Natural killer cell (primary cell): Measurements from ENCODE around the gene PLCB3. TPM values are rescaled to one million over a fixed set of nuclear protein-coding genes. Genes with fewer than 3 reads are reported as not detected.

Experiments
- ATAC-seq, 3 donors: fragments of 150-1000 bp in 2 of 3; fragments of 200-7000 bp in 1 of 3; cut with Tn5 transposase; 1 replicate in 1 of 3; 2 replicates in 2 of 3; pipeline ENCODE4 v1.10.0; 2021; ENCODE audit warnings: mild to moderate bottlenecking in 2 of 3, moderate library complexity in 2 of 3
- DNase-seq, 2 donors: peaks; one replicate each; pipeline versions ENCODE4 v3.0.0 to v3.0.0-alpha.2; 2013 to 2021; ENCODE audit warnings: mixed read lengths in 1 of 2
- H3K27ac ChIP-seq: one replicate; pipeline ENCODE4 v1.5.1; 2013; ENCODE audit warnings: mild to moderate bottlenecking, low read length
- H3K27me3 ChIP-seq: one replicate; pipeline ENCODE4 v1.6.1; 2013; ENCODE audit warnings: low read length; ENCODE audit not compliant: control insufficient read depth, insufficient read depth
- H3K36me3 ChIP-seq: one replicate; pipeline ENCODE4 v1.6.1; 2013; ENCODE audit warnings: low read length; ENCODE audit not compliant: control insufficient read depth, insufficient read depth
- H3K4me1 ChIP-seq: one replicate; pipeline ENCODE4 v1.6.1; 2013; ENCODE audit warnings: low read length; ENCODE audit not compliant: control insufficient read depth, insufficient read depth
- H3K4me3 ChIP-seq: one replicate; pipeline ENCODE4 v1.5.1; 2013; ENCODE audit warnings: low read length
- H3K9me3 ChIP-seq: one replicate; pipeline ENCODE4 v1.6.1; 2013; ENCODE audit warnings: low read length; ENCODE audit not compliant: control insufficient read depth, insufficient read depth
- H3K27ac Mint-ChIP-seq, 2 donors: one replicate each; pipeline ENCODE4 v1.8.0; 2022; ENCODE audit warnings: mild to moderate bottlenecking in 2 of 2, mixed read lengths in 2 of 2, moderate library complexity in 1 of 2
- H3K27me3 Mint-ChIP-seq, 2 donors: one replicate each; pipeline ENCODE4 v1.8.0; 2022; ENCODE audit warnings: low read depth in 2 of 2, mixed read lengths in 2 of 2
- H3K36me3 Mint-ChIP-seq: one replicate; pipeline ENCODE4 v1.8.0; 2022; ENCODE audit warnings: mixed read lengths
- H3K4me1 Mint-ChIP-seq, 2 donors: one replicate each; pipeline ENCODE4 v1.8.0; 2022; ENCODE audit warnings: mixed read lengths in 2 of 2
- H3K4me3 Mint-ChIP-seq: one replicate; pipeline ENCODE4 v1.8.0; 2022; ENCODE audit warnings: mild to moderate bottlenecking, moderate library complexity, mixed read lengths
- H3K9me3 Mint-ChIP-seq, 2 donors: one replicate each; pipeline ENCODE4 v1.8.0; 2022; ENCODE audit warnings: mixed read lengths in 2 of 2
- CTCF ChIP-seq: fragments of 200-600 bp; IDR thresholded peaks from one replicate; pipeline ENCODE4 v1.8.0; 2022; ENCODE audit warnings: antibody characterized with exemption
- WGBS: methylation state at CpG from one replicate; pipeline ENCODE4 v1.1.7; 2013; ENCODE audit warnings: missing lambda C conversion rate; ENCODE audit not compliant: insufficient coverage; 5-methylcytosine and 5-hydroxymethylcytosine counted together
- intact Hi-C: fragments of 100-400 bp; cut with micrococcal nuclease; formaldehyde crosslinking; loops from one replicate; pipeline ENCODE4 v1.14.2; 2022
- total RNA-seq, 4 donors: library from RNA; stranded (reverse); fragments of 120-200 nt in 1 of 4; gene quantifications; one replicate each; pipeline versions ENCODE4 v1.2.3 to v1.2.4, GENCODE V29; 2013 to 2022

PLCB3 gene
- total RNA-seq, 3 donors from 2014 or later (not counting 1 experiment from before 2014, with no cell fraction given), result 5.4 to 7.6 (median 5.5) TPM

- no peaks in the 10 kb centered on the region for H3K9me3 ChIP-seq
- H3K36me3 Mint-ChIP-seq, result no peaks in the 10 kb centered on the region
- ATAC-seq, result no peak
- peaks cover 25% of the 10 kb centered on the region for H3K4me1 ChIP-seq
- peaks cover 13 to 26% of the 10 kb centered on the region in 2 donors for H3K4me1 Mint-ChIP-seq
- peaks cover 20% of the 10 kb centered on the region for H3K27me3 ChIP-seq
- WGBS, result 93% methylated on average over 13 of the region's 13 CpGs
- peaks cover 7 to 19% of the 10 kb centered on the region in 2 donors for H3K27me3 Mint-ChIP-seq
- H3K9me3 Mint-ChIP-seq, result no peaks in the 10 kb centered on the region
- no peak for DNase-seq
- H3K4me3 ChIP-seq, result no peak overlapping the region
- peak overlapping the region; percentile 6 for H3K4me3 Mint-ChIP-seq
- no peak overlapping the region for H3K27ac ChIP-seq
- TF ChIP-seq CTCF, result no peak
- no peak overlapping the region for H3K27ac Mint-ChIP-seq
- intact Hi-C loops, result no loop called here
- no peaks in the 10 kb centered on the region for H3K36me3 ChIP-seq
Measured at GRCh38 chr11:64289002-64289564, 37.8 kb downstream of the PLCB3 start.

DNA sequence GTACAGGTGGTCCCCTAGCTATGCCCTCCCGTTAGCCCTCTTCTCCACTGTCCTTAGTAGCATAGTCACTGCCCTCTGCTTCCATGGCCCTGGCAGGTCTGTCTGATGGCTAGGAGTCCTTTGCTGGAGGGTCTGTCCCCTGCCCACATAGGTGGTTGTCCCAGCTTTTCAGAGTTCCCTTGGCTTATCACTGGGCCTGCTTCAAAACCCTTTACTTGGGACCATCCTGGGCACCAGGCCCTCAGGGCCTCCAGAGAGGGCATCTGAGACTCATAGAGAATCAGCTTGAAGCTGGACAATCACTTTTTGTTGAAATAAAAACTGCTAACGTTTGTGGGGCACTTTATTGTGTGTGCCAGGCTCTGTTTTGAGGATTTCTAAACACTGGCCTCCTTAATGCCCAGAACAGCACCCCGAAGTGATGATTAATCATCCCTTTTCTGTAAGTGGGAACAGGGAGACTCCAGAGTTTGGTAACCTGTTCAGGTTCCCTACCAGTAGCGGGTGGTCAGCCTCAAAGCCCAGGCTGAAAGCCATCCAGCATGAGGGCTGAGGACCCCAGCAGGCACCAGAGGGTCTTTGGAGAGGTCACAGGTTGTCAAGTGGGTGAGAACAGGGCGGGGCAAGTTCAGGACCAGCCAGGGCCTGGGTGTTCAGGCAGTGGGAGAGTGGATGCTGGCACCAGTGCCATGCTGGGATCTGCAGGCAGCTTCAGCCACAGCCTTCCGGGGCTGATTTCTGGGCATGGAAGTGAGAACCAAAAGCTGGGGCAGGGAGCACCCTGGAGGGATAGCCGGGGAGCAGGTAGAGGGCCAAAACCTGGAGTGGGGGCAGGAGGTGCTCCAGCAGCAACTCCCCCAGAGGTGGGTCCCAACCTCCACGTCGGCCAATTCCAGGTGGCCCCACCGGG is 39.3 kb downstream of the PLCB3 start:
- Histone ChIP-seq H3K9me3 (no peaks in the 10 kb centered on the region), H3K36me3 (no peaks in the 10 kb centered on the region), H3K4me1 (peaks cover 21% of the 10 kb centered on the region), H3K4me3 (no peak overlapping the region), H3K27ac (no peak overlapping the region), H3K27me3 (peaks cover 26% of the 10 kb centered on the region)
- DNase-seq (no peak), ATAC-seq (no peak)
- intact Hi-C loops, result no loop called here
- Mint-ChIP-seq H3K27me3 (peaks cover 19 to 30% of the 10 kb centered on the region in 2 donors), H3K4me1 (peaks cover 13 to 24% of the 10 kb centered on the region in 2 donors), H3K27ac (peak overlapping the region in 1 of 2 donors; percentile 54), H3K36me3 (no peaks in the 10 kb centered on the region), H3K4me3 (peak overlapping the region; percentile 84), H3K9me3 (no peaks in the 10 kb centered on the region)
- TF ChIP-seq CTCF, result no peak
- 65% methylated on average over 10 of the region's 10 CpGs for WGBS

DNA sequence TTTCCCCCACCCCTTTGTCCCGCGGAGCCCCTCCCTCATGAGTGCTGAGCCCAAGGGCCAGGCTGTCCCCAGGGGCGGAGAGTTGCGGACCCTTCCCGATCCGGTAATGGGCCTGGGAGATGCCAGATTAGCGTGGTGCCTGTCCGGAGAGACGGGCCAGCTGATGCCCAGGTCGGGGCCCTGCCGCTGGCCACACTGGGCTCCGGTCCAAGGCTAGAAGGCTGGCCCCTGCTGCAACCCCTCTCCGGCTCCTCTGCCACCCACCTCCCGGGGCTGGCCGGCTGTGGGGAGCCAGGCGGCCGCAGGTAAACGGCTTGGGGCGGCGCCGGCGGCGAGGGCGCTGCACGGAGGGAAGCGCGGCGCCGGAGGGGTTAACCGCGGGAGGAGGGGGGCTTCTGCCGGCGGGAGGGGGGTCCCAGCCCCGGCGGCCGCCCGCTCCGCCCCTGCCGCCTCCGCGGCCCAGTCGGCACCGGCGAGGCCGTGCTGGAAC is 40.0 kb downstream of the PLCB3 start, which contains the start of gene KCNK4:
Gene KCNK4 (plus strand): TSS at position 41 of the 490 bp plus-strand sequence. CDS start 1,717 bp downstream, outside the sequence.
- peaks cover 16% of the 10 kb centered on the region for H3K4me1 ChIP-seq
- intact Hi-C loops, result no loop called here
- peaks cover 31% of the 10 kb centered on the region for H3K27me3 ChIP-seq
- no peaks in the 10 kb centered on the region for H3K9me3 Mint-ChIP-seq
- TF ChIP-seq CTCF, result no peak
- no peaks in the 10 kb centered on the region for H3K36me3 Mint-ChIP-seq
- H3K27me3 Mint-ChIP-seq, result peaks cover 23 to 34% of the 10 kb centered on the region in 2 donors
- no peak within 1 kb of the TSS for H3K4me3 ChIP-seq
- peak in 1 of 3 donors; percentile 2 for ATAC-seq
- no peaks in the 10 kb centered on the region for H3K9me3 ChIP-seq
- peak within 1 kb of the TSS in 1 of 2 donors; percentile 54 for H3K27ac Mint-ChIP-seq
- 6% methylated on average over 45 of the region's 45 CpGs for WGBS
- no peak within 1 kb of the TSS for H3K27ac ChIP-seq
- DNase-seq, result no peak
- peaks cover 13 to 22% of the 10 kb centered on the region in 2 donors for H3K4me1 Mint-ChIP-seq
- peak within 1 kb of the TSS; percentile 84 for H3K4me3 Mint-ChIP-seq
- no peaks in the 10 kb centered on the region for H3K36me3 ChIP-seq
